NCI-H1092 treated with DMSO at 0.1 percent for 48 hours (cell line): ENCODE results near the gene PECR.
"Not testable (repeated sequence)": the region's sequence is repeated elsewhere in the genome, so short reads cannot be mapped to it uniquely, and the experiment has no call there.

ENCODE experiments used
- DNase-seq: peaks from one replicate; lab custom pipeline; 2025; lab: John Stamatoyannopoulos, UW

The PECR gene

DNA sequence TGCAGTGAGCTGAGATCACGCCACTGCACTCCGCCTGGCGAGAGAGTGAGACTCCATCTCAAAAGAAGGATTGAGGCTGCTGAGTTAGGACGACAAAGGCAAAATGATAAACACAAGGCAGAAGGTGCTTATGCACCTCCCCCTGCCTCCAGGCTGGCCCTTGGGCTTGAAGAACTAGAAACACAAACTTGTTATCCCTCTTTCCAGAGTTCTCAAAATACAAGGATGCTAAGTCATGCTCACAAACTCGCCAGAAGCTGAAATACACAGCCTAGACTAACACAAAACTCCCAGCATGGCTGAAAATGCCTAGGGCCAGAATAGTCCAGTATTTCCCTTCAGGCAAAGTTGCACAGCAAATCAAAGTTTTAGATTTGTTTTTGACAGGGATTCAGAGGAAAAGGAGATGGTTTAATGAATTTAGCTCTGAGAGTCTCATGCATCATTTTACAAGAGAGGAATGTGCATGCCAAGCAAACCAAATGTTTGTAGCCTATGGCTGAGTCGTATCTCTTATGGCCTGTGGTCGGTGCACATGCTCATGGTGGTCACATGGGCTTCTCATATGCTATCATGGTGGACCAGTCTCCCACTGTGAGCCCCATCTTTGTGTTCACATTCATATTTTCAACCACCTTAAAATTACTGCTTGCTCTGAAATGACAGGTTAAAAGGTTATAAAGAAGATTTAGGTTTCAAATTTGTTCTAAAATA, 52.0 kb downstream of the PECR start:
- no peak for DNase-seq

DNA sequence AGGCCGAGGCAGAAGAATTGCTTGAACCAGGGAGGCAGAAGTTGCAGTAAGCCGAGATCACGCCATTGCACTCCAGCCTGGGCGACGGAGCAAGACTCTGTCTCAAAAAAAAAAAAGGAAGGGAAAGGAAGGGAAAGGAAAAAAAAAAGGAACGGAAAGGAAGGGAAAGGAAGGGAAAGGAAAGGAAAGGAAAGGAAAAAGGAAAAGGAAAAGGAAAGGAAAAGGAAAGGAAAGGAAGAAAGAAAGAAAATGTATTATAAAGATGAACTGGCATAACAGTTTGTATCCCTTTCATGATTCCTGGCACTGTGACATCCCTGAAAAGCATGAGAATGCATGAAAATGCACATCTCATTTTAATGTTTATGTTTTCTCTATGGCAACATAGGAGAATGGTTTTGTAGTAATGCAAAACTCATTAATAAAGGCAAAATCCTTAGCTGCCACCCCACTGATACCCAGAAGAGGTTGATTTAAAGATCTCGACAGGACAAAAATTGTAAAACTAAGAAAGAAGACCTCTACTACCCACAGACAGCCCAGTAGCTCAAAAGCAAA, 56.8 kb downstream of the PECR start:
- no peak for DNase-seq

DNA sequence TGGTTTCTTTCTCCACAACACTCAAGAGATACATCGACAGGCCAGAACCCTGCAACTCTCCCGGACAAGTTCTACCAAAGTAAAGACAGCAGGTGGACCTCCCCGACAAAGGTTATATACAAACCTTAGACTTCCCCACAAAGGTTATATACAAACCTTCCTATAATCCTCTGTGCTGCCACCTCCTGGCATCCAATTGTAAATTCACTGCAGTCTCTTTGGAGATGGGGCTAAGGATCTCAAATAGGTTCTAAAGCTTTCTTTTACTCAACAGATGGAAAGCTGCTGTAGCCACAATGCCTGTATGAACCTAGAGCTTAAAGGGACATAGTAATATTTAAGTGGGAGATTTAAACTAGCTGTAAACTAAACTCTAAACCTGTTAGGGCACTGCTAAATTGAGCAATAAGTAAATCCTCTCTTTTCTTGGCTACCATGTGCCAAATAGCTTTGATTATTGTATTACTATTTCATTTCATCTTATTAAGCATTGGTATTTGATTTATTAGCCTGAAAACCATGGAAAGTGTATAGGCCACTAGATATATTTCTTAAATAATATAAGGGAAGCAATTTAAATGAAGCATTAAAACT, 58.5 kb downstream of the PECR start:
- DNase-seq: peak; percentile 50

DNA sequence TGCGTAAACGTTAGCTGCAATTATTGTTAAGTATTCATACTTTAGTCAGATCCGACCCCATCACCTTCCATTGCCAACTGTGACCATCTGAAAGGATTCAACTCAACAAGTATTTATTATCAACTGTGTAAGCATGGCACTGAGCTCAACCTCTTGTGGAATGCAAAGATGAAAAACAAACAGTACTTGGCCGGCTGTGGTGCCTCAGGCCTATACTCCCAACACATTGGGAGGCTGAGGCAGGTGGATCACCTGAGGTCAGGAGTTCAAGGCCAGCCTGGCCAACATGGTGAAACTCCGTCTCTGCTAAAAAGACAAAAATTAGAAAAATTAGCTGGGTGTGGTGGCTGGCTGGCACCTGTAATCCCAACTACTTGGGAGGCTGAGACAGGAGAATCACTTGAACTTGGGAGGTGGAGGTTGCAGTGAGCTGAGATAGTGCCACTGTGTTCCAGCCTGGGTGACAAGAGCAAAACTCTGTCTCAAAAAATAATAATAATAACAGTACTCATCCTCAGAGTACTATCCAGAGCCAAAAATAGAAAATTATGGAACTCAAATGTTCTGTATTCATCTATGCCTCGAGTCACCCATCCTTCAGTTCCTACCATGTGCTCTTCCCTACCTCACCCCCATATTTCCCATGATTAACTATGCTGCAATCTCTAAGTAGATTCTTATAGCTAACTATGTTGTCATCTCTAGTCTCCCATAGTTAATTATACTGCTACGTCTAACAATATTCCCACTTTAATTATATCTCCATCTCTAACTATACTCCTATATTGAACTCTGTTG, 59.6 kb downstream of the PECR start:
- DNase-seq: no peak

DNA sequence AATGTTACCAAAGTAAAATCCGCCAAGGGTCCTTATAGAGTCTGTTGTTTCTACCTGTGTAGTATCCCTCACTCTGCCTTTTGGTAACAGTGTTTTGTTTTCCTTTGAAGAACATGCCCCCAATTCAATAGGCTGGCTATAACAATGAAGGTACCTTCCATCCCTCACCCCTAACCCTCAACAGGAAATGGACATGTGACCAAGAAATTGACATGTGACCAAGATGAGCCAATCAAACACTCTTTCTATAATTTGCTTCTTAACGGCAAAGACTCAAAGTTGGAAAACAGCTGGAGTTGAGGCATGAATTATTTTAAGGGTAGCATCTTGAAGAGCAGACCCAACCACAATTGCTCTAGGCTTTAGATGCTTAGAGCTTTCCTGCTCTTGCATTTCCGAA, 62.9 kb downstream of the PECR start:
- DNase-seq: no peak

DNA sequence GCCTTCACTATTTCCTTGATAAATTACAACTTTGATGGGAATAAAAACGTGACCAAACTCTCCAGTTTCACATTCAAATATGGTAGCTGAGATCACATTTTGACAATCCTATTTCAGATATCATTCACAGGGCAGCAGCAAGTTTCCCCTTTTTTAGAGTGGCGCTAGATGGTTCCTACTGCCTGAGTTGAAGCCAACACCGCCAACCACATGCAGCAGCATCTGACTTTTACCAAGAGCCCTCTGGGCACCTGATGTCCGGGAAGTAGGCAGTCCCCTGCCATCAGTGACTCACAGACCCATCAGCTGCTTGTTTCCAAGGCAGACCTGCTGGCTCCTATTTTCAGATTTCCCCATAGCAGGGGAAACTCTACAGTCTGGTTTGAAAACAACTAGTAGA, 64.2 kb downstream of the PECR start:
- no peak for DNase-seq

DNA sequence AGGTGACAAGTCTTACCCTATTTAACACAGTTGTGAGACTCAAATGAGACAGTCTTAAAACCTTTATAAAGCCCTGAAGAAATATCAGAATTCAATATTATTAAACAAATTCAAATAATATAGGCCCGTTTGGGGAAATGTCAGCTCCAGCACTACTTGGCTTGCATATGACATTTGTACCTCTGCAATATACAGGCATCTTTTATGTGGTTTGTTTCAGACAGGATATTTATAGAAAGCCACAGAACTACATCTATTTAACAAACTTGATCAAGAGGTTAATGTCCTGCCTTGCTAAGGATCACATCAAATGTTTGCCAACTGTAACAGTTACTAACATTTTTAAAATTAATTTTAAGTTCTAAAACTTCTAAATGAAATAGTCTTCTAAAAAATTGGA, 65.0 kb downstream of the PECR start:
- DNase-seq: no peak

DNA sequence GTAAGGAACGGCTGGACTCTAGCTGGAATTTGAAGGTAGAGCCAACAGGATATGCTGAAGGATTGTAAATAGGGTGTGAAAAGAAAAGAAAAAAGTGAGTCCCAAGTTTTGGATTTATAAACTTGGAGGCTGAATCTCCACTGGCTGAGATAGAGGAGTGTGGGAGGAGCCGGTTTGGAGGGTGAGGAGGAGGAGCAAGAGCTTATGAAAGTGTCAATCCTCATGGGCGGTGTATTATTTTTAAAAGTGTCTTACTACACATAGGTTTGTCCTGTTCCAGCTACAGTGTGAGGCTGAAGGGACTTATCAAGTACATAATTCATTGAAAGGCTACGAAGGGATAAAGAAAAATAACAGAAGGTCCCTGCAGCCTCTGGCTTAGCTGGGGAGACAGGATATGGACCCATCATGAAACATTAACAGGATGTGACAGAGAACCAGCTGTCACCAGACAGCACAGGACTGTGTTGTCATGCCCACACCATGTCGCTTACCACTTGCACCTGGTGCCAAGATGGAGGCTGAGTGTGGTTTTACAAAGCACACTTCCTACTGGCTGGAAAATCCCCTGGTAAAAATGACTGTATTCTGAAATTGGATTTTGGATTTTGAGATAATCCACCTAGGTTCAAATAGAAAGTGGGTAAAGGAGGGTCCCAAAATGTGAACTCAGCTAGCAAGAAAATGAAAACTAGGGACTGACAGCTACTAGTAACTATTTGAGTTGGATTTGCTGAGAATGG, 65.7 kb downstream of the PECR start:
- DNase-seq: no peak

DNA sequence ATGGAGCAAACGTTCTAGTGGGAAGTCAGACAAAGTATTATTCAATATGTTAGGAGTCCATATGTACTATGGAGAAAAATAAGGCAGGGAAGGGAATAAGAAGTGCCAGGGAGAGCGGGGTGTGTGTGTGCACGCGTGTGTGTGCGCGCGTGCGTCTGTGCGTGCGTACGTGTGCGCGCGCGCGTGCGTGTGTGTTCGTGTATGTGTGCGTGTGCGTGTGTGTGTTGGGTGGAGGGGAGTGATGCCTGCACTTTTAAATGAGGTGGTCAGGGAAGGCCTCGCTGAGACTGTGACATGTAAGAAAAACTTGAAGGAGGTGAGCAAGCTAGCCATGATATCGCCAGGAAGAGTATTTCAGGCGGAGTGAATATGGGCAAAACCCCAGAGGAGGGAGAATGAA, 66.6 kb downstream of the PECR start:
- DNase-seq: no peak

DNA sequence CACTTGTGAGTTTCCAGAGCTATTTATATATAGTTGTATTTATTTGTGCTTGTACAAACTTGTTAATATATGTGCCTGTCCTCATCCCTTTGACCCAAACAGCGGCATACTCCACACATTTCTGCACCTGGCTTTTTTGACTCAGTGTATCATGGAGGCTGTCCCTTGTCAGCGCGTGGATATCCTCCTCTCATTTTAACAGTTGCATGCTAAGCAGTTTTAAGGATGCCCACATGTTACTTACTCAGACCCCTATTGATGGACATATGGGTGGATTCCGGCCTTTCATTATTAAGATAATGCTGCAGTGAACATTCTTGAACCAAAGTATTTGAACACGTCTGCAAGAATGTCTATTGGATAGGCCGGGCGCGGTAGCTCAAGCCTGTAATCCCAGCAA, 67.6 kb downstream of the PECR start:
- no peak for DNase-seq

DNA sequence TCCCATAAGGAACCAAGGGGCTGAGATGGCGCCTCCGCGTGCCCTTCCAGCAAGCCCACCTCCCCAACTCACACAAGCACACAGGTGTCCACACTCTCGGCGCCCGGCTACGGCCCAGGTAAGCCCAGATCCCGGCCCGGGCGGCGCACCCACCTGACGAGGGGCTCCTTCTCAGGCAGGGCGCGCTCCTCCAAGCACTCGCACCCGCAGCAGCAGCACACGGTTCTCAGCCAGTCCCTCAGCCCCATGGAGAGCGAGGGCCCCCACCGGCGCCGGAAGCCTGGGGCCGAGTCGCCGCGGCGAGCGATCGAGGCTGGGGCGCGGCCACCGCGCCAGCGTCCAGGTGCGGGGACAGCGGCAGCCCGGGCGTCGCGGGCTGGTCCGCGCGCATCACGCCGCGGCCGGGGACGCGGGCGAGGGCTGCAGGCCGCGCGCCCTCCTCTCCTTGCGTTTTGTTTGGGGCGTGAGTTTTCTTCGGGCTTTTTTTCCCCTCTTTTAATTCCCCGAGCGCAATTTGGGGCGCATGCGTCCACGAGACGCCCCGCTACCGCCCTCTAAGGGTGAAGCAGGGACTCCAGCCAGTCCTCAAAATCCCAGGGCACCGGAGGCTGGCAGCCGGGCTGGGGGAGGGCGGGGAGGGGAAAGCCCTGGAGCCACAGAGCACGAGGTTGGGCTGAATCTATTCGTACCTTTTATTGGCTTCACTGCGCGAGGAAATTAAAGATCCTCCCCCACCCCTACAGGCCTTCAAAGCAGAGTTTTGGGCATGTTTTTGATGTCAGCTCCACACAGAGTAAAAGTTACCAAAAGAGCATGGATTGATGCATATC, 68.3 kb downstream of the PECR start, which contains the start of gene MREG:
TSS of gene MREG (minus strand) at position 472 of the 830 bp plus-strand sequence. CDS start at position 248, 224 bp downstream.
- DNase-seq: peak; percentile 69

DNA sequence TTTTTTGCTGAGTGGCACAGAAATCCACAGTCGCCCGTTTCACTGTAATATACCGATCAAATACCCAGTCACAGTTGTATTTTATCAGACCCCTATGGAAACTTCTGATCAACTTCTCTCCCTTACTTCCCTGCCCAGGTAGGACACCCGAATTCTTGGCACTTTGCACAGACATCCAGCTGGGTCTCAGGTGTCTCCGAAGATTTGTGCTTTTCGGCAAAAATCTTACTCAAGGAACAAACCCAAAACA, 68.9 kb downstream of the PECR start:
- no peak for DNase-seq

DNA sequence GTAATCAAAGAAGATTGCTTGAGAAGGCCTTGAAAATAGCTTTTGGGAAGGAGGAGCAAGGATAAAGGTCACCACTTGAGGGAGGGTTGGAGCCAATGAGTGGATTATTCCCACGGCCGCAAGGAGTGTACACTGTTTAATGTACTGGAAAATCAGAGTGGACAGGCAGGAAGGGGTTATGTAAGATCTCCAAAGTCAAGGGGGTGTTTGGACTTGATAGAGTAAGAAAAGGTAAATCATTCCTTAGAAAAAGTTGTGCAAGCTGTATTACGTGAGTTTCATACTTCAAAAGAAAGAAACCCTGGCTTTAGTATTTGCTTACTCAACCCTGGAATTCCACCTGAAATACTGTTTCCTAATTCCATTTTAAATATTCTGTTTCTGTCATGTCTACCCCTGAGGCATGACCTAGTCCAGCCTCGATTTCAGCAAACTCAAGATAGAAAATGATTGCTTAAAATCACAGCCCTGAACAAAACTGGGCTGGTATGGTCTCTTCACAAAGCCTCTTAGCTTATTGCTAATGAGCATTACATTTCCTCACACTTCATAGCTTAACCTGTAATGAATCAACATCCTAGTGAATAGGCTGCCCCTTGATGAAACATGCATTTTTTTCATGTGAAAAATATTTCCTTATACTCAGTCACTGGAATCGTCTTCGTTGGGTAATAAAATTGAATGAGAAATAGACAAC, 69.3 kb downstream of the PECR start:
- DNase-seq: no peak

DNA sequence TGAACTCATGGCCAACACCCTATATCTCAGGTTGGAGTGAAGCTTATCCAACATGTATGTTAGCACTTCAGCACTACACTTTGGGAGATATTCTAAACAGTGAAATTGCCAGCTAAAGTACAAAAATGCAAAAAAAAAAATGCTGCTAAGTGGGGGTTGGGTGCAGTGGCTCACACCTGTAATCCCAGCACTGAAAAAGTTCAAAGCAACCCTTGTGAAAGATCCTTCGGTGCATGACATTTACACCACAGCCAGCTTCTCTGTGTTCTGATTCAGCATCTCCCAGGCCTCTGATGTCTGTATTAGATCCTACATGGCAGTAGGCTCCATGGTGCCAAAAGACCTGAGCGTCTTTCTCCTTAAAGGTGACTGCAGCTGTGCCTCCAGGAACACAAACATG, 72.4 kb downstream of the PECR start:
- DNase-seq: not testable (repeated sequence)

DNA sequence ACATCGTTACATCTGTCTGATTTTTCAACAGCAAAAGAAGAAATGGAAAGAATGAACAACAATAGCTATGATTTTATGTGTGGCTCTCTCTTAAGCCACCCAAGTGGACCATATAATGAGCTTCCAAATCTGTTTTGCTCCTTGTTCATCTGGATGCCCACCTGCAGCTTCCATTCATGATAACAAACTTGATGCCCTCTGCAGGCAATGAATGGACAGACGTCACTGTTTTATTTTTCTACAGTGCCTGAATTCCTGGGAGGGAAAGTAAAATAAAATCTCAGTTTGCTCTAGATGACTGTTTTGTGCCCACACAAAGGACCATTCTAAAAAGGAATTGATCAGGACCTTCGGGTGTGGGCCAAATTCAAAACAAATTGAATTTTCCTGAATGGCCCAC, 73.2 kb downstream of the PECR start:
- DNase-seq: no peak

DNA sequence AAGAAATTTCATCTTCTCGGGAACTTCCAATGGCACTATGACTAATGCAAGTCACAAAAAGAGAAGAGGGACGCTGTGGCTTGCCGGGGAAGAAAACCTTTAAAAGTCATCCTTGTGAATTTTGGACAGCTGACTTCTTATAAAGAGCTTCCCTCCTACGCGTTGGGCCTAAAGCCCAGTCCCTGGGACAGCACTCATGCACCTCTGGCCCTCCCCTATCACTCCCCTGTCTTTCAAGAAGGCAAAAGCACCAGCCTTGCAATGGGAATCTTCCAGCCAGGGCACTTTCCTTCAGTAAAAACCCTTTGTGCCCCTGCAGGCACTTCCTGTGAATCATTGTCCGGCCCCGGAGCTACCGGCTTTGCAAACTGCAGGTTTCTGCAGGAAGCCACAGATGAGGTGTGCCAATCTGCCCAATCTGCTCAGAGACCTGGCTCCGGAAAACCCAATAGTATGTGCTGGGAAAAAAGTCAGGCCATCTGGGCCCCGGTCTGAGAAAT, 75.4 kb downstream of the PECR start:
- DNase-seq: no peak

DNA sequence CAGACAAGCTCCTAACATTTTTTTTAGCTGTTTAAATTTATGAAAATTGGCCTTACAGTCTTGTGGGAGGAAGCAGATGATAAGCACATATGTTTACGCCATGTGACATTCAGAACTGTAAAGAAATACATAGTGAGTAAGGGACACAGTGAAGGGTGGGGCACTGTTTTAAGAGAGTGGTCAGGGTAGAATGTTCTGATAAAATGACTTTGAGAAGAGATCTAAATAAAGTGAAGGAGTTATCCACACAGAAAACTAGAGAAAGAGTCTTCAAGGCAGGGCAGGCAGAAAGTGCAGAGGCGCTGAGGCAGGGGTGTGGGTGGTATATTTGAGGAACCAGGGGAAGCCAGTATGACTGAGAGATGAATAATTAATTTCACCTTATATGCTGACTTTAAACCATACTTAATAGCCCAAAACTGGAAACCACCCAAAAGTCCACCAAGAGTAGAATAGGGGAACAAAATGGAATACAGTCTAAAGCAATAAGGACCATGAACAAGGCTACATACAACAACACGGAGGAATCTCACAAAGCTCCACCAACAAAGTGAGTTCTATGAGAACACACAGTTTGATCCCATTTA, 76.8 kb downstream of the PECR start:
- no peak for DNase-seq

DNA sequence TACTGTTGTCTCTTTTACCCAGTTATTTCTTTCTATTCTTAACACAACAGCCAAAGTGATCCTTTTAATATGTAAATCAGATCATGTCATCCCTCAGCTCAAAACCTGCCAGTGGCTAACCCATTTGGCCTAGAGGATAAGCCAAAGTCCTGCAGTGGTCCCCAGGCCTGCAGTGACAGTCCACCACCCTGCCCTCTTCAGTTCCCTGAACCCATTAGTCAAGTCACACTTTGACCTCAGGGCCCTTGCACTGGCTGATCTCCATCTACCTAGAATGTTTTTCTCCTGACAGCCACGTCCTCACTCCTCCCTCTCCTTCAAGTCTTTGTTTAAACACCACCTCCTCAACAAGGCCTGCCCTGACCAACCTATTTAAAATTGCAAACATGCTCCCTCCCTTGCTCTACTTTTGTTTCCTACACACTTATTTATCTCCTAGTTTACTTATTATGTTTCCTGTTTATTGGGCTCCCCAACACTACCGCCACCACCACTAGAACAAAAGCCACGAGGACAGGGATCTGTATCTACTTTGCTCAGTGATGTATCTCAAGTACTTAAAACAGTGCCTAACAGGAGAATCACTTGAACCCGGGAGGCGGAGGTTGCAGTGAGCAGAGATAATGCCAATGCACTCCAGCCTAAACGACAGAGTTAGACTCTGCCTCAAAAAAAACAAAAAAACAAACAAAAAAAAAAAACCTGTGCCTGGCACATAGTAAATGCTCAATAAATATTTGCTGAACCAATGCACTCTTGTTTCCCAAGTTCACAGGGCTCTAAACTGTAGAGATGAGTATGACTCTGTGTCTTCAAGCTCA, 77.5 kb downstream of the PECR start:
- no peak for DNase-seq

DNA sequence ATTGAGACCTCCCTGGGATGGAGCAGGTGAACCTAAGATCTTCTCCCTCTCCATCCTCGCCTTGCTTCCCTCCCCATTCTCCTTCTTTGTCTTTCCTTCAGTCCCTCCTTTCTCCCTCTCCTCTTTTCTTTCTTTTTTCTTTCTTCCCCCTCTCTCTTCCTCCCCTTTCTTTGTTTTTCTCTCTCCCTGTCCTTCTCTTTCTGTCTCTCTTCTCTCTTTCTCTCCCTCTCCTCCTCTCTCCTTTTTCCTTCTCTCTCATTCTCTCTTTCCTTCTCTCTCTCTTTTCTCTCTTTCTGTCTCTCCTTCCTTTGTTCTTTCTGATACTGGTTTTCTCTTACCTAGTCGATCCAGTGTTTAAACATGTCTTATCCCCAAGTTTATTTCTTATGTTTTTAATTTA, 78.9 kb downstream of the PECR start:
- no peak for DNase-seq
